ENCODE data around the gene SLC44A3. TPM values are rescaled to one million over a fixed set of nuclear protein-coding genes. Genes with fewer than 3 reads are reported as not detected.

SLC44A3 gene
- total and polyA plus RNA-seq, 2 of the 13 experiments (the other 11 are each of a cell fraction or from before 2014, with no cell fraction given): 6.8 to 14.1 TPM

- TF ChIP-seq DPF2 (CRISPR knock-in tag; IDR thresholded peaks at IDR 0.05; ENCODE audit: borderline replicate concordance, low read depth) (no peak), ZNF652 (CRISPR knock-in tag; IDR thresholded peaks at IDR 0.05; ENCODE audit: borderline replicate concordance, low read depth) (no peak), ZNF260 (CRISPR knock-in tag; IDR thresholded peaks at IDR 0.05; ENCODE audit: borderline replicate concordance, low read depth) (no peak), ZNF746 (CRISPR knock-in tag; IDR thresholded peaks at IDR 0.05) (no peak), RXRB (CRISPR knock-in tag; IDR thresholded peaks at IDR 0.05; ENCODE audit: borderline replicate concordance) (no peak), ZNF10 (CRISPR knock-in tag; IDR thresholded peaks at IDR 0.05; ENCODE audit: borderline replicate concordance, low read depth) (no peak), TP53 (CRISPR knock-in tag; conservative IDR thresholded peaks at IDR 0.05) (no peak), PHF20 (CRISPR knock-in tag; IDR thresholded peaks at IDR 0.05) (no peak), RBFOX2 (IDR thresholded peaks at IDR 0.05; ENCODE audit: low read depth, low read length) (no peak), NKX3-1 (CRISPR knock-in tag; IDR thresholded peaks at IDR 0.05) (no peak), THAP11 (CRISPR knock-in tag; IDR thresholded peaks at IDR 0.05) (no peak), ETV6 (CRISPR knock-in tag; conservative IDR thresholded peaks at IDR 0.05) (no peak), FOXA3 (CRISPR knock-in tag; IDR thresholded peaks at IDR 0.05) (peak; percentile 46; the same call in 1 of the 2 replicates), ZNF784 (CRISPR knock-in tag; IDR thresholded peaks at IDR 0.05; ENCODE audit: borderline replicate concordance) (no peak), ZNF891 (CRISPR knock-in tag; IDR thresholded peaks at IDR 0.05) (no peak), CCAR2 (optimal IDR thresholded peaks at IDR 0.05; ENCODE audit: low read depth, low read length) (no peak), ZNF12 (CRISPR knock-in tag; IDR thresholded peaks at IDR 0.05) (peak; percentile 96), PAF1 (CRISPR knock-in tag; IDR thresholded peaks at IDR 0.05) (no peak), JUND (CRISPR knock-in tag; IDR thresholded peaks at IDR 0.05) (no peak), ZFX (CRISPR knock-in tag; IDR thresholded peaks at IDR 0.05; ENCODE audit: low read depth) (no peak), SOX5 (CRISPR knock-in tag; IDR thresholded peaks at IDR 0.05; ENCODE audit: borderline replicate concordance) (0 out of 2 replicates have a peak, but pooled peaks have one; percentile 57), ELF3 (CRISPR knock-in tag; IDR thresholded peaks at IDR 0.05) (0 out of 2 replicates have a peak, but pooled peaks have one; percentile 13), POLR2G (IDR thresholded peaks at IDR 0.05; ENCODE audit: low read depth, low read length) (no peak)
- TF ChIP-seq, protein P1, sequence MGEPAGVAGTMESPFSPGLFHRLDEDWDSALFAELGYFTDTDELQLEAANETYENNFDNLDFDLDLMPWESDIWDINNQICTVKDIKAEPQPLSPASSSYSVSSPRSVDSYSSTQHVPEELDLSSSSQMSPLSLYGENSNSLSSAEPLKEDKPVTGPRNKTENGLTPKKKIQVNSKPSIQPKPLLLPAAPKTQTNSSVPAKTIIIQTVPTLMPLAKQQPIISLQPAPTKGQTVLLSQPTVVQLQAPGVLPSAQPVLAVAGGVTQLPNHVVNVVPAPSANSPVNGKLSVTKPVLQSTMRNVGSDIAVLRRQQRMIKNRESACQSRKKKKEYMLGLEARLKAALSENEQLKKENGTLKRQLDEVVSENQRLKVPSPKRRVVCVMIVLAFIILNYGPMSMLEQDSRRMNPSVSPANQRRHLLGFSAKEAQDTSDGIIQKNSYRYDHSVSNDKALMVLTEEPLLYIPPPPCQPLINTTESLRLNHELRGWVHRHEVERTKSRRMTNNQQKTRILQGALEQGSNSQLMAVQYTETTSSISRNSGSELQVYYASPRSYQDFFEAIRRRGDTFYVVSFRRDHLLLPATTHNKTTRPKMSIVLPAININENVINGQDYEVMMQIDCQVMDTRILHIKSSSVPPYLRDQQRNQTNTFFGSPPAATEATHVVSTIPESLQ (CRISPR knock-in tag; conservative IDR thresholded peaks at IDR 0.05): no peak
- TF ChIP-seq, protein P2, sequence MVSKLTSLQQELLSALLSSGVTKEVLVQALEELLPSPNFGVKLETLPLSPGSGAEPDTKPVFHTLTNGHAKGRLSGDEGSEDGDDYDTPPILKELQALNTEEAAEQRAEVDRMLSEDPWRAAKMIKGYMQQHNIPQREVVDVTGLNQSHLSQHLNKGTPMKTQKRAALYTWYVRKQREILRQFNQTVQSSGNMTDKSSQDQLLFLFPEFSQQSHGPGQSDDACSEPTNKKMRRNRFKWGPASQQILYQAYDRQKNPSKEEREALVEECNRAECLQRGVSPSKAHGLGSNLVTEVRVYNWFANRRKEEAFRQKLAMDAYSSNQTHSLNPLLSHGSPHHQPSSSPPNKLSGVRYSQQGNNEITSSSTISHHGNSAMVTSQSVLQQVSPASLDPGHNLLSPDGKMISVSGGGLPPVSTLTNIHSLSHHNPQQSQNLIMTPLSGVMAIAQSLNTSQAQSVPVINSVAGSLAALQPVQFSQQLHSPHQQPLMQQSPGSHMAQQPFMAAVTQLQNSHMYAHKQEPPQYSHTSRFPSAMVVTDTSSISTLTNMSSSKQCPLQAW (CRISPR knock-in tag; IDR thresholded peaks at IDR 0.05): no peak
Measured at GRCh38 chr1:94792473-94793295, 27.5 kb upstream of the SLC44A3 start (continued).

Data from HepG2 (cell line).